Stimulated activated CD8-positive, alpha-beta memory T cell treated with anti-CD3 and anti-CD28 coated beads, Interleukin-7, amount 100 ng/mL, for 48 hours (primary cell): ENCODE measurements around the gene ADGRL3.
"Not testable (repeated sequence)": the region's sequence is repeated elsewhere in the genome, so short reads cannot be mapped to it uniquely, and the experiment has no call there.

ENCODE experiments used
- DNase-seq, 2 donors: peaks; one replicate each; pipeline ENCODE4 v3.0.0-alpha.2; 2020; ENCODE audit warnings: low read depth in 1 of 2; ENCODE audit errors: extremely low read depth in 1 of 2

ADGRL3 gene

GRCh38 chr4:61468024-61468720 is 268.0 kb downstream of the ADGRL3 start:
- DNase-seq, result no peak

GRCh38 chr4:61473306-61473705 is 273.2 kb downstream of the ADGRL3 start:
- no peak for DNase-seq

- DNase-seq, result no peak
Observed at GRCh38 chr4:61478340-61478739, 278.2 kb downstream of the ADGRL3 start.

GRCh38 chr4:61485056-61485455 is 284.9 kb downstream of the ADGRL3 start:
- no peak for DNase-seq

- DNase-seq, result no peak
Observed at GRCh38 chr4:61489927-61490326, 289.8 kb downstream of the ADGRL3 start.

GRCh38 chr4:61493041-61493440 is 292.9 kb downstream of the ADGRL3 start:
- no peak for DNase-seq

- DNase-seq, result no peak
Observed at GRCh38 chr4:61493470-61493869, 293.3 kb downstream of the ADGRL3 start.

GRCh38 chr4:61500883-61501282 is 300.8 kb downstream of the ADGRL3 start:
- DNase-seq, result no peak

- DNase-seq, result no peak
Observed at GRCh38 chr4:61501812-61502211, 301.7 kb downstream of the ADGRL3 start.

- DNase-seq, result no peak
Observed at GRCh38 chr4:61505773-61506685, 305.9 kb downstream of the ADGRL3 start.

GRCh38 chr4:61507091-61507490 is 307.0 kb downstream of the ADGRL3 start:
- DNase-seq, result no peak

GRCh38 chr4:61509721-61510241 is 309.7 kb downstream of the ADGRL3 start:
- DNase-seq, result not testable (repeated sequence)

GRCh38 chr4:61511716-61512488 is 311.8 kb downstream of the ADGRL3 start:
- DNase-seq, result no peak

- no peak for DNase-seq
Observed at GRCh38 chr4:61514991-61515390, 314.9 kb downstream of the ADGRL3 start.

- DNase-seq, result no peak
Observed at GRCh38 chr4:61517144-61517543, 317.0 kb downstream of the ADGRL3 start.

- DNase-seq, result no peak
Observed at GRCh38 chr4:61520166-61520565, 320.0 kb downstream of the ADGRL3 start.

- DNase-seq, result no peak
Observed at GRCh38 chr4:61520681-61521160, 320.6 kb downstream of the ADGRL3 start.

- DNase-seq, result no peak
Observed at GRCh38 chr4:61521451-61521850, 321.3 kb downstream of the ADGRL3 start.

- no peak for DNase-seq
Observed at GRCh38 chr4:61522312-61522711, 322.2 kb downstream of the ADGRL3 start.

- DNase-seq, result no peak
Observed at GRCh38 chr4:61527888-61528287, 327.8 kb downstream of the ADGRL3 start.

- DNase-seq, result no peak
Observed at GRCh38 chr4:61528595-61528994, 328.5 kb downstream of the ADGRL3 start.
